WTC11 (cell line): Measurements from ENCODE around the gene MYH11. TPM values are rescaled to one million over a fixed set of nuclear protein-coding genes. Genes with fewer than 3 reads are reported as not detected.
"Not testable (repeated sequence)": the region's sequence is repeated elsewhere in the genome, so short reads cannot be mapped to it uniquely, and the experiment has no call there.

Source experiments
- ATAC-seq: fragments of 200-7000 bp; cut with Tn5 transposase; 2 replicates; pipeline ENCODE4 v1.10.0; 2021; ENCODE audit warnings: mild to moderate bottlenecking, moderate library complexity
- CTCF ChIA-PET: fragments of 300-600 bp; sonication (Branson Sonifier 250); formaldehyde crosslinking; loops from one replicate; lab custom pipeline; 2021; ENCODE audit warnings: antibody characterized with exemption; lab: Charles Lee
- POLR2A ChIA-PET: fragments of 350-600 bp; sonication (Branson Sonifier 250); formaldehyde crosslinking; loops from one replicate; lab custom pipeline; 2021; ENCODE audit warnings: antibody characterized with exemption; lab: Charles Lee
- DNase-seq: peaks from one replicate; pipeline ENCODE4 v3.0.0; 2021; ENCODE audit warnings: low spot score
- H3K27ac Mint-ChIP-seq: 2 replicates; pipeline ENCODE4 v1.8.0; 2021; ENCODE audit warnings: mixed read lengths
- H3K27me3 Mint-ChIP-seq: 2 replicates; pipeline ENCODE4 v1.8.0; 2021; ENCODE audit warnings: low read depth, mild to moderate bottlenecking, moderate library complexity, mixed read lengths
- H3K36me3 Mint-ChIP-seq: 2 replicates; pipeline ENCODE4 v1.8.0; 2021; ENCODE audit warnings: mixed read lengths
- H3K4me1 Mint-ChIP-seq: 2 replicates; pipeline ENCODE4 v1.8.0; 2022; ENCODE audit warnings: mixed read lengths
- H3K4me3 Mint-ChIP-seq: 2 replicates; pipeline ENCODE4 v1.8.0; 2021; ENCODE audit warnings: mild to moderate bottlenecking, moderate library complexity, mixed read lengths
- H3K9me3 Mint-ChIP-seq: 2 replicates; pipeline ENCODE4 v1.8.0; 2021; ENCODE audit warnings: mixed read lengths
- CREB1 ChIP-seq: sonication (generic); formaldehyde crosslinking; IDR thresholded peaks from 2 replicates; pipeline ENCODE4 v1.8.0; 2023; ENCODE audit warnings: mild to moderate bottlenecking, missing genetic modification reagents
- CREM ChIP-seq: sonication (generic); formaldehyde crosslinking; IDR thresholded peaks from 2 replicates; pipeline ENCODE4 v1.8.1; 2022; ENCODE audit warnings: mild to moderate bottlenecking, missing genetic modification reagents, moderate library complexity
- ELF4 ChIP-seq: sonication (generic); formaldehyde crosslinking; IDR thresholded peaks from 2 replicates; pipeline ENCODE4 v1.8.1; 2022; ENCODE audit warnings: low read depth, mild to moderate bottlenecking, moderate library complexity, missing genetic modification reagents
- GRHL2 ChIP-seq: fragments of 250-450 bp; sonication (Bioruptor Pico); IDR thresholded peaks from 2 replicates; pipeline ENCODE4 v1.8.0; 2022; ENCODE audit warnings: mild to moderate bottlenecking, moderate library complexity; ENCODE audit not compliant: insufficient replicate concordance, severe bottlenecking
- GTF2I ChIP-seq: fragments of 250-450 bp; sonication (Bioruptor Pico); conservative IDR thresholded peaks from 2 replicates; pipeline ENCODE4 v1.4.0; 2021; ENCODE audit warnings: mild to moderate bottlenecking
- KAT7 ChIP-seq: sonication (generic); formaldehyde crosslinking; IDR thresholded peaks from 2 replicates; pipeline ENCODE4 v1.8.1; 2023; ENCODE audit warnings: missing genetic modification reagents, mild to moderate bottlenecking, borderline replicate concordance
- NFATC4 ChIP-seq: fragments of 250-450 bp; sonication (Bioruptor Pico); IDR thresholded peaks from 2 replicates; pipeline ENCODE4 v1.9.0; 2021; ENCODE audit warnings: mild to moderate bottlenecking
- NR2C2 ChIP-seq: sonication (generic); formaldehyde crosslinking; IDR thresholded peaks from 2 replicates; pipeline ENCODE4 v1.8.0; 2022; ENCODE audit warnings: mild to moderate bottlenecking, missing genetic modification reagents
- PRRX2 ChIP-seq: fragments of 250-450 bp; sonication (Bioruptor Pico); IDR thresholded peaks from 2 replicates; pipeline ENCODE4 v1.8.0; 2021; ENCODE audit warnings: mild to moderate bottlenecking
- RELA ChIP-seq: sonication (generic); formaldehyde crosslinking; IDR thresholded peaks from 2 replicates; pipeline ENCODE4 v1.8.1; 2022; ENCODE audit warnings: missing genetic modification reagents, mild to moderate bottlenecking, borderline replicate concordance
- TCF7 ChIP-seq: sonication (generic); formaldehyde crosslinking; IDR thresholded peaks from 2 replicates; pipeline ENCODE4 v1.8.0; 2022; ENCODE audit warnings: mild to moderate bottlenecking, low read depth, missing genetic modification reagents, moderate library complexity
- ZNF263 ChIP-seq: sonication (generic); formaldehyde crosslinking; IDR thresholded peaks from 2 replicates; pipeline ENCODE4 v1.8.1; 2022; ENCODE audit warnings: low read depth, mild to moderate bottlenecking, moderate library complexity, missing genetic modification reagents
- ZNF317 ChIP-seq: sonication (generic); formaldehyde crosslinking; IDR thresholded peaks from 2 replicates; pipeline ENCODE4 v1.8.1; 2023; ENCODE audit warnings: low read depth, mild to moderate bottlenecking, moderate library complexity, missing genetic modification reagents, borderline replicate concordance
- ZNF671 ChIP-seq: fragments of 250-450 bp; sonication (Bioruptor Pico); IDR thresholded peaks from 2 replicates; pipeline ENCODE4 v1.8.0; 2021; ENCODE audit warnings: mild to moderate bottlenecking
- total RNA-seq: library from RNA; stranded (reverse); gene quantifications from 3 replicates; pipeline ENCODE4 v1.2.3, GENCODE V29; 2021
- TF ChIP-seq, protein P1 (sequence below): sonication (generic); formaldehyde crosslinking; IDR thresholded peaks from 2 replicates; pipeline ENCODE4 v1.8.0; 2023; ENCODE audit warnings: missing genetic modification reagents, mild to moderate bottlenecking, borderline replicate concordance
- TF ChIP-seq, protein P2 (sequence below): sonication (generic); formaldehyde crosslinking; conservative IDR thresholded peaks from 2 replicates; pipeline ENCODE4 v1.8.1; 2022; ENCODE audit warnings: mild to moderate bottlenecking, missing genetic modification reagents
- TF ChIP-seq, protein P3 (sequence below): fragments of 250-450 bp; sonication (Bioruptor Pico); IDR thresholded peaks from 2 replicates; pipeline ENCODE4 v1.9.0; 2021; ENCODE audit warnings: mild to moderate bottlenecking, borderline replicate concordance
- TF ChIP-seq, protein P4 (sequence below): fragments of 250-450 bp; sonication (Bioruptor Pico); IDR thresholded peaks from 2 replicates; pipeline ENCODE4 v1.8.0; 2021; ENCODE audit warnings: mild to moderate bottlenecking
- TF ChIP-seq, protein P5 (sequence below): fragments of 250-450 bp; sonication (Bioruptor Pico); IDR thresholded peaks from 2 replicates; pipeline ENCODE4 v1.9.0; 2021; ENCODE audit warnings: mild to moderate bottlenecking

MYH11 gene
- total RNA-seq, 1 experiment from 2014 or later, result 0.74 TPM

DNA sequence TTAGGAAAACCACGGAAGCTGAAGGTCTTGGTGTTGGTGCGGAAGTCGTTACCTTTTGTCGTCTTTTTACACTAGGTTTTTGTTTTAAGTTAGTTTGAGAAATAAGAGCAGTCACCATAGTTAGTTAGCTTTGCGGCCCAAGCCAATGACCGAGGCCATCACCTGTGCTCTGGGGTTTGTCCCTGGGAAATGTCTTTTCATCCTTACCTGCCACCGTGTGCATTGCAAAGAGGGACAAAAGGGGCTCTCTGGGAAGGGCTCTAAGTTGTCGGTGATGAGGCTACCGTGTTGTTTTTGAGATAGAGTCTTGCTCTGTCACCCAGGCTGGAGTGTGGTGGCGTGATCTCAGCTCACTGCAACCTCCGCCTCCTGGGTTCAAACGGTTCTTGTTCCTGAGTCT lies 157.0 kb downstream of the MYH11 start (continued):
- TF ChIP-seq, protein P1, sequence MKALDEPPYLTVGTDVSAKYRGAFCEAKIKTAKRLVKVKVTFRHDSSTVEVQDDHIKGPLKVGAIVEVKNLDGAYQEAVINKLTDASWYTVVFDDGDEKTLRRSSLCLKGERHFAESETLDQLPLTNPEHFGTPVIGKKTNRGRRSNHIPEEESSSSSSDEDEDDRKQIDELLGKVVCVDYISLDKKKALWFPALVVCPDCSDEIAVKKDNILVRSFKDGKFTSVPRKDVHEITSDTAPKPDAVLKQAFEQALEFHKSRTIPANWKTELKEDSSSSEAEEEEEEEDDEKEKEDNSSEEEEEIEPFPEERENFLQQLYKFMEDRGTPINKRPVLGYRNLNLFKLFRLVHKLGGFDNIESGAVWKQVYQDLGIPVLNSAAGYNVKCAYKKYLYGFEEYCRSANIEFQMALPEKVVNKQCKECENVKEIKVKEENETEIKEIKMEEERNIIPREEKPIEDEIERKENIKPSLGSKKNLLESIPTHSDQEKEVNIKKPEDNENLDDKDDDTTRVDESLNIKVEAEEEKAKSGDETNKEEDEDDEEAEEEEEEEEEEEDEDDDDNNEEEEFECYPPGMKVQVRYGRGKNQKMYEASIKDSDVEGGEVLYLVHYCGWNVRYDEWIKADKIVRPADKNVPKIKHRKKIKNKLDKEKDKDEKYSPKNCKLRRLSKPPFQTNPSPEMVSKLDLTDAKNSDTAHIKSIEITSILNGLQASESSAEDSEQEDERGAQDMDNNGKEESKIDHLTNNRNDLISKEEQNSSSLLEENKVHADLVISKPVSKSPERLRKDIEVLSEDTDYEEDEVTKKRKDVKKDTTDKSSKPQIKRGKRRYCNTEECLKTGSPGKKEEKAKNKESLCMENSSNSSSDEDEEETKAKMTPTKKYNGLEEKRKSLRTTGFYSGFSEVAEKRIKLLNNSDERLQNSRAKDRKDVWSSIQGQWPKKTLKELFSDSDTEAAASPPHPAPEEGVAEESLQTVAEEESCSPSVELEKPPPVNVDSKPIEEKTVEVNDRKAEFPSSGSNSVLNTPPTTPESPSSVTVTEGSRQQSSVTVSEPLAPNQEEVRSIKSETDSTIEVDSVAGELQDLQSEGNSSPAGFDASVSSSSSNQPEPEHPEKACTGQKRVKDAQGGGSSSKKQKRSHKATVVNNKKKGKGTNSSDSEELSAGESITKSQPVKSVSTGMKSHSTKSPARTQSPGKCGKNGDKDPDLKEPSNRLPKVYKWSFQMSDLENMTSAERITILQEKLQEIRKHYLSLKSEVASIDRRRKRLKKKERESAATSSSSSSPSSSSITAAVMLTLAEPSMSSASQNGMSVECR, result no peak
- no peak for TF ChIP-seq ZNF263 (CRISPR knock-in tag)
- no peak for TF ChIP-seq ZNF317 (CRISPR knock-in tag)

DNA sequence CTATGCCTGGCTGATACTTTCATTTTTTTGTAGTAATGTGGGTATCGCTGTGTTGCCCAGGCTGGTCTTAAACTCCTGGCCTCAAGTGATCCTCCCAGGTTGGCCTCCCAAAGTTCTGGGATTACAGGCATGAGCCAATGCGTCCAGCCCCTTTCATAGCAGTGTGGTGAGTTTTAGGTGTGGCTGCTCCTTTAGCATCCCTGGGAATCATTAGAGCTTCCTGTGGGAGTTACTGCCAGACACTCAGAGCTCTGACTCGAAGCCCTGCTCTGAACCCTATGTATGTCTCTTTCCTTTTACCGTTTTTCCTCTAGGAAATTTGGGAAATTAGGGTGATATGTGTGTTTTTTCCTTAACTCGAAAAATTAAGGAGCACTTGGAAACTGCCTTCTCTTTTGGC lies 162.3 kb downstream of the MYH11 start:
- Mint-ChIP-seq H3K4me1 (no peaks in the 10 kb centered on the region), H3K27ac (no peak overlapping the region), H3K4me3 (no peak overlapping the region), H3K36me3 (peaks cover 47% of the 10 kb centered on the region), H3K27me3 (no peaks in the 10 kb centered on the region; the same call in 1 of the 2 replicates), H3K9me3 (no peaks in the 10 kb centered on the region)
- ChIA-PET CTCF (interaction anchor here (0.6 to 1.4 kb wide), 2 partner anchors 12 to 122 kb away, joined by 3 to 7 read pairs; no protein-coding TSS in a partner anchor), POLR2A (no interaction called here)
- DNase-seq (no peak), ATAC-seq (no peak)
- TF ChIP-seq CREM (CRISPR knock-in tag) (no peak), ELF4 (CRISPR knock-in tag) (no peak), GRHL2 (no peak), RELA (CRISPR knock-in tag) (no peak), PRRX2 (CRISPR knock-in tag) (no peak), GTF2I (no peak), CREB1 (CRISPR knock-in tag) (no peak), TCF7 (CRISPR knock-in tag) (no peak), NR2C2 (CRISPR knock-in tag) (no peak), NFATC4 (CRISPR knock-in tag) (no peak), ZNF671 (CRISPR knock-in tag) (no peak), KAT7 (CRISPR knock-in tag) (no peak)
- TF ChIP-seq, protein P2, sequence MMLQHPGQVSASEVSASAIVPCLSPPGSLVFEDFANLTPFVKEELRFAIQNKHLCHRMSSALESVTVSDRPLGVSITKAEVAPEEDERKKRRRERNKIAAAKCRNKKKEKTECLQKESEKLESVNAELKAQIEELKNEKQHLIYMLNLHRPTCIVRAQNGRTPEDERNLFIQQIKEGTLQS, result no peak
- TF ChIP-seq, protein P3, sequence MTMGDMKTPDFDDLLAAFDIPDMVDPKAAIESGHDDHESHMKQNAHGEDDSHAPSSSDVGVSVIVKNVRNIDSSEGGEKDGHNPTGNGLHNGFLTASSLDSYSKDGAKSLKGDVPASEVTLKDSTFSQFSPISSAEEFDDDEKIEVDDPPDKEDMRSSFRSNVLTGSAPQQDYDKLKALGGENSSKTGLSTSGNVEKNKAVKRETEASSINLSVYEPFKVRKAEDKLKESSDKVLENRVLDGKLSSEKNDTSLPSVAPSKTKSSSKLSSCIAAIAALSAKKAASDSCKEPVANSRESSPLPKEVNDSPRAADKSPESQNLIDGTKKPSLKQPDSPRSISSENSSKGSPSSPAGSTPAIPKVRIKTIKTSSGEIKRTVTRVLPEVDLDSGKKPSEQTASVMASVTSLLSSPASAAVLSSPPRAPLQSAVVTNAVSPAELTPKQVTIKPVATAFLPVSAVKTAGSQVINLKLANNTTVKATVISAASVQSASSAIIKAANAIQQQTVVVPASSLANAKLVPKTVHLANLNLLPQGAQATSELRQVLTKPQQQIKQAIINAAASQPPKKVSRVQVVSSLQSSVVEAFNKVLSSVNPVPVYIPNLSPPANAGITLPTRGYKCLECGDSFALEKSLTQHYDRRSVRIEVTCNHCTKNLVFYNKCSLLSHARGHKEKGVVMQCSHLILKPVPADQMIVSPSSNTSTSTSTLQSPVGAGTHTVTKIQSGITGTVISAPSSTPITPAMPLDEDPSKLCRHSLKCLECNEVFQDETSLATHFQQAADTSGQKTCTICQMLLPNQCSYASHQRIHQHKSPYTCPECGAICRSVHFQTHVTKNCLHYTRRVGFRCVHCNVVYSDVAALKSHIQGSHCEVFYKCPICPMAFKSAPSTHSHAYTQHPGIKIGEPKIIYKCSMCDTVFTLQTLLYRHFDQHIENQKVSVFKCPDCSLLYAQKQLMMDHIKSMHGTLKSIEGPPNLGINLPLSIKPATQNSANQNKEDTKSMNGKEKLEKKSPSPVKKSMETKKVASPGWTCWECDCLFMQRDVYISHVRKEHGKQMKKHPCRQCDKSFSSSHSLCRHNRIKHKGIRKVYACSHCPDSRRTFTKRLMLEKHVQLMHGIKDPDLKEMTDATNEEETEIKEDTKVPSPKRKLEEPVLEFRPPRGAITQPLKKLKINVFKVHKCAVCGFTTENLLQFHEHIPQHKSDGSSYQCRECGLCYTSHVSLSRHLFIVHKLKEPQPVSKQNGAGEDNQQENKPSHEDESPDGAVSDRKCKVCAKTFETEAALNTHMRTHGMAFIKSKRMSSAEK (CRISPR knock-in tag), result no peak
- TF ChIP-seq, protein P4, sequence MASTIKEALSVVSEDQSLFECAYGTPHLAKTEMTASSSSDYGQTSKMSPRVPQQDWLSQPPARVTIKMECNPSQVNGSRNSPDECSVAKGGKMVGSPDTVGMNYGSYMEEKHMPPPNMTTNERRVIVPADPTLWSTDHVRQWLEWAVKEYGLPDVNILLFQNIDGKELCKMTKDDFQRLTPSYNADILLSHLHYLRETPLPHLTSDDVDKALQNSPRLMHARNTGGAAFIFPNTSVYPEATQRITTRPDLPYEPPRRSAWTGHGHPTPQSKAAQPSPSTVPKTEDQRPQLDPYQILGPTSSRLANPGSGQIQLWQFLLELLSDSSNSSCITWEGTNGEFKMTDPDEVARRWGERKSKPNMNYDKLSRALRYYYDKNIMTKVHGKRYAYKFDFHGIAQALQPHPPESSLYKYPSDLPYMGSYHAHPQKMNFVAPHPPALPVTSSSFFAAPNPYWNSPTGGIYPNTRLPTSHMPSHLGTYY, result no peak
- TF ChIP-seq, protein P5, sequence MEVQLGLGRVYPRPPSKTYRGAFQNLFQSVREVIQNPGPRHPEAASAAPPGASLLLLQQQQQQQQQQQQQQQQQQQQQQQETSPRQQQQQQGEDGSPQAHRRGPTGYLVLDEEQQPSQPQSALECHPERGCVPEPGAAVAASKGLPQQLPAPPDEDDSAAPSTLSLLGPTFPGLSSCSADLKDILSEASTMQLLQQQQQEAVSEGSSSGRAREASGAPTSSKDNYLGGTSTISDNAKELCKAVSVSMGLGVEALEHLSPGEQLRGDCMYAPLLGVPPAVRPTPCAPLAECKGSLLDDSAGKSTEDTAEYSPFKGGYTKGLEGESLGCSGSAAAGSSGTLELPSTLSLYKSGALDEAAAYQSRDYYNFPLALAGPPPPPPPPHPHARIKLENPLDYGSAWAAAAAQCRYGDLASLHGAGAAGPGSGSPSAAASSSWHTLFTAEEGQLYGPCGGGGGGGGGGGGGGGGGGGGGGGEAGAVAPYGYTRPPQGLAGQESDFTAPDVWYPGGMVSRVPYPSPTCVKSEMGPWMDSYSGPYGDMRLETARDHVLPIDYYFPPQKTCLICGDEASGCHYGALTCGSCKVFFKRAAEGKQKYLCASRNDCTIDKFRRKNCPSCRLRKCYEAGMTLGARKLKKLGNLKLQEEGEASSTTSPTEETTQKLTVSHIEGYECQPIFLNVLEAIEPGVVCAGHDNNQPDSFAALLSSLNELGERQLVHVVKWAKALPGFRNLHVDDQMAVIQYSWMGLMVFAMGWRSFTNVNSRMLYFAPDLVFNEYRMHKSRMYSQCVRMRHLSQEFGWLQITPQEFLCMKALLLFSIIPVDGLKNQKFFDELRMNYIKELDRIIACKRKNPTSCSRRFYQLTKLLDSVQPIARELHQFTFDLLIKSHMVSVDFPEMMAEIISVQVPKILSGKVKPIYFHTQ (CRISPR knock-in tag), result no peak

DNA sequence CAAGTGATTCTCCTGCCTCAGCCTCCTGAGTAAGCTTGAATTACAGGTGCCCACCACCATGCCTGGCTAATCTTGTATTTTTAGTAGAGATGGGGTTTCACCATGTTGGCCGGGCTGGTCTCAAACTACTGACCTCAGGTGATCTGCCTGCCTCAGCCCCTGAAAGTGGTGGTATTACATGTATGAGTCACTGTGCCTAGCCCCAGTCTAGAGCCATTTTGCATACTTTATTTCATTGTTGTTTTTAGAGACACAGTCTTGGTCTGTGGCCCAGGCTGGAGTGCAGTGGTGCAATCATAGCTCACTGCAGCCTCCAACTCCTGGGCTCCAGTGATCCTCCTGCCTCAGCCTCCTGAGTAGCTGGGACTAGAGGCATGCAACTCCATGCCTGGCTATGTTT lies 164.3 kb downstream of the MYH11 start:
- ATAC-seq, H3K9me3 Mint-ChIP-seq, DNase-seq, H3K27ac Mint-ChIP-seq, H3K27me3 Mint-ChIP-seq, H3K4me3 Mint-ChIP-seq, POLR2A ChIA-PET, H3K4me1 Mint-ChIP-seq: not testable (repeated sequence)
- H3K36me3 Mint-ChIP-seq, result peaks cover 48% of the 10 kb centered on the region
- CTCF ChIA-PET, result interaction anchor here (0.8 kb wide), 1 partner anchor 10 kb away, joined by 4 read pairs; no protein-coding TSS in a partner anchor
